Nephron (organoid): ENCODE measurements around the gene FNDC8.
A peak's percentile ranks its signal among the peaks of the same experiment; 100 is the strongest.

Experiments used
- H3K27ac Mint-ChIP-seq, 3 experiments: 2 replicates each; pipeline ENCODE4 v1.8.0; 2020; ENCODE audit warnings: mixed read lengths in 3 of 3, mild to moderate bottlenecking in 2 of 3, moderate library complexity in 1 of 3
- H3K27me3 Mint-ChIP-seq: 2 replicates; pipeline ENCODE4 v1.8.0; 2021; ENCODE audit warnings: low read depth, mild to moderate bottlenecking, moderate library complexity, mixed read lengths
- H3K36me3 Mint-ChIP-seq: 2 replicates; pipeline ENCODE4 v1.8.0; 2020; ENCODE audit warnings: low read depth, mixed read lengths
- H3K4me1 Mint-ChIP-seq: 2 replicates; pipeline ENCODE4 v1.8.0; 2020; ENCODE audit warnings: mixed read lengths
- H3K4me3 Mint-ChIP-seq, 3 experiments: 2 replicates each; pipeline ENCODE4 v1.8.0; 2020; ENCODE audit warnings: mild to moderate bottlenecking in 3 of 3, mixed read lengths in 3 of 3, moderate library complexity in 2 of 3
- H3K9me3 Mint-ChIP-seq: 2 replicates; pipeline ENCODE4 v1.8.0; 2020; ENCODE audit warnings: mixed read lengths
- CTCF ChIP-seq, 3 experiments: fragments of 200-600 bp; sonication (generic); IDR thresholded peaks; one replicate each; pipeline ENCODE4 v1.5.0; 2021; ENCODE audit warnings: antibody characterized with exemption in 3 of 3; ENCODE audit not compliant: unreplicated experiment in 3 of 3

FNDC8 gene

GRCh38 chr17:35141681-35142466 is 20.5 kb downstream of the FNDC8 start, which contains the start of gene NLE1:
Gene NLE1 (minus strand): TSS chr17:35142303. CDS start chr17:35142275, 28 bp downstream.
- peaks cover 11% of the 10 kb centered on the region for H3K27me3 Mint-ChIP-seq
- no peaks in the 10 kb centered on the region for H3K9me3 Mint-ChIP-seq
- peak within 1 kb of the TSS; percentile 83 to 87 (median 87) for H3K4me3 Mint-ChIP-seq
- H3K4me1 Mint-ChIP-seq = peaks cover 18% of the 10 kb centered on the region
- peaks cover 10% of the 10 kb centered on the region for H3K36me3 Mint-ChIP-seq
- H3K27ac Mint-ChIP-seq = peak within 1 kb of the TSS in 1 of 3 experiments; percentile 33
- TF ChIP-seq CTCF (IDR thresholded peaks at IDR 0.05; ENCODE audit: unreplicated experiment in 3 of 3) = peak; percentile 93 to 97 (median 97)

GRCh38 chr17:35142467-35142796 is 21.0 kb downstream of the FNDC8 start:
- Mint-ChIP-seq H3K27me3 (peaks cover 11% of the 10 kb centered on the region), H3K4me1 (peaks cover 21% of the 10 kb centered on the region), H3K4me3 (peak overlapping the region; percentile 83 to 87 (median 87)), H3K36me3 (peaks cover 5% of the 10 kb centered on the region), H3K27ac (peak overlapping the region in 1 of 3 experiments; percentile 33), H3K9me3 (no peaks in the 10 kb centered on the region)
- no peak for TF ChIP-seq CTCF (IDR thresholded peaks at IDR 0.05; ENCODE audit: unreplicated experiment in 3 of 3)

GRCh38 chr17:35144840-35145239 is 23.4 kb downstream of the FNDC8 start:
- peak overlapping the region; percentile 9 to 23 (median 21) for H3K4me3 Mint-ChIP-seq
- H3K27ac Mint-ChIP-seq = no peak overlapping the region
- peaks cover 21% of the 10 kb centered on the region for H3K4me1 Mint-ChIP-seq
- H3K27me3 Mint-ChIP-seq = peaks cover 11% of the 10 kb centered on the region
- TF ChIP-seq CTCF (IDR thresholded peaks at IDR 0.05; ENCODE audit: unreplicated experiment in 3 of 3) = no peak
- H3K9me3 Mint-ChIP-seq = no peaks in the 10 kb centered on the region
- H3K36me3 Mint-ChIP-seq = no peaks in the 10 kb centered on the region

GRCh38 chr17:35146214-35146833 is 24.9 kb downstream of the FNDC8 start:
- Mint-ChIP-seq H3K27ac (peak overlapping the region; percentile 76 to 86 (median 79)), H3K36me3 (no peaks in the 10 kb centered on the region), H3K4me1 (peaks cover 16% of the 10 kb centered on the region)

GRCh38 chr17:35147375-35147905 is 26.0 kb downstream of the FNDC8 start, which contains the start of gene UNC45B:
Gene UNC45B (plus strand): TSS chr17:35147817. CDS start chr17:35148264, 447 bp downstream.
- Mint-ChIP-seq H3K9me3 (no peaks in the 10 kb centered on the region), H3K27ac (peak within 1 kb of the TSS; percentile 76 to 86 (median 79)), H3K36me3 (no peaks in the 10 kb centered on the region), H3K4me3 (peak within 1 kb of the TSS; percentile 62 to 97 (median 87)), H3K4me1 (peaks cover 16% of the 10 kb centered on the region), H3K27me3 (peaks cover 11% of the 10 kb centered on the region)
- no peak for TF ChIP-seq CTCF (IDR thresholded peaks at IDR 0.05; ENCODE audit: unreplicated experiment in 3 of 3)

More at GRCh38 chr17:35146214-35146833, 24.9 kb downstream of the FNDC8 start:
- H3K4me3 Mint-ChIP-seq = peak overlapping the region in 1 of 3 experiments; percentile 97
- no peaks in the 10 kb centered on the region for H3K9me3 Mint-ChIP-seq
- no peak for TF ChIP-seq CTCF (IDR thresholded peaks at IDR 0.05; ENCODE audit: unreplicated experiment in 3 of 3)
- H3K27me3 Mint-ChIP-seq = peaks cover 11% of the 10 kb centered on the region
